ENCODE measurements around the gene FAM124B. TPM values are rescaled to one million over a fixed set of nuclear protein-coding genes. Genes with fewer than 3 reads are reported as not detected.

The FAM124B gene
- total RNA-seq, 1 donor from 2014 or later: not detected

- no peaks in the 10 kb centered on the region for H4K20me1 ChIP-seq (ENCODE audit: low read depth)
- no peaks in the 10 kb centered on the region for H3K79me2 ChIP-seq (ENCODE audit: low read depth)
- no peaks in the 10 kb centered on the region for H3K27me3 Mint-ChIP-seq (ENCODE audit: insufficient read depth, low read depth)
- H3K27me3 ChIP-seq: no peaks in the 10 kb centered on the region
- H3K36me3 Mint-ChIP-seq: no peaks in the 10 kb centered on the region
- H3K9me3 Mint-ChIP-seq: no peaks in the 10 kb centered on the region
- H3K4me2 ChIP-seq: no peak overlapping the region
- no peak overlapping the region for H3K27ac Mint-ChIP-seq
- no peaks in the 10 kb centered on the region for H3K36me3 ChIP-seq
- H3K4me3 Mint-ChIP-seq: no peak overlapping the region
- H3F3A ChIP-seq (ENCODE audit: low read depth): no peaks in the 10 kb centered on the region
- no peaks in the 10 kb centered on the region for H3K4me1 Mint-ChIP-seq
- H3K27ac ChIP-seq: no peak overlapping the region
- TF ChIP-seq, protein P1, sequence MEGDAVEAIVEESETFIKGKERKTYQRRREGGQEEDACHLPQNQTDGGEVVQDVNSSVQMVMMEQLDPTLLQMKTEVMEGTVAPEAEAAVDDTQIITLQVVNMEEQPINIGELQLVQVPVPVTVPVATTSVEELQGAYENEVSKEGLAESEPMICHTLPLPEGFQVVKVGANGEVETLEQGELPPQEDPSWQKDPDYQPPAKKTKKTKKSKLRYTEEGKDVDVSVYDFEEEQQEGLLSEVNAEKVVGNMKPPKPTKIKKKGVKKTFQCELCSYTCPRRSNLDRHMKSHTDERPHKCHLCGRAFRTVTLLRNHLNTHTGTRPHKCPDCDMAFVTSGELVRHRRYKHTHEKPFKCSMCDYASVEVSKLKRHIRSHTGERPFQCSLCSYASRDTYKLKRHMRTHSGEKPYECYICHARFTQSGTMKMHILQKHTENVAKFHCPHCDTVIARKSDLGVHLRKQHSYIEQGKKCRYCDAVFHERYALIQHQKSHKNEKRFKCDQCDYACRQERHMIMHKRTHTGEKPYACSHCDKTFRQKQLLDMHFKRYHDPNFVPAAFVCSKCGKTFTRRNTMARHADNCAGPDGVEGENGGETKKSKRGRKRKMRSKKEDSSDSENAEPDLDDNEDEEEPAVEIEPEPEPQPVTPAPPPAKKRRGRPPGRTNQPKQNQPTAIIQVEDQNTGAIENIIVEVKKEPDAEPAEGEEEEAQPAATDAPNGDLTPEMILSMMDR (IDR thresholded peaks at IDR 0.05): no peak
- TF ChIP-seq EZH2 (IDR thresholded peaks at IDR 0.05) (no peak), EZH2phosphoT487 (IDR thresholded peaks at IDR 0.05) (no peak)
- H3K4me1 ChIP-seq: no peaks in the 10 kb centered on the region
- H3K4me3 ChIP-seq: no peak overlapping the region
- no peak for DNase-seq (ENCODE audit: low spot score)
- H3K9me3 ChIP-seq (ENCODE audit: low read depth): no peaks in the 10 kb centered on the region
- H2AFZ ChIP-seq (replicated peaks): no peak overlapping the region
- H3K9ac ChIP-seq: no peak overlapping the region
Observed at GRCh38 chr2:224365331-224365730, 36.6 kb downstream of the FAM124B start.

GRCh38 chr2:224363281-224363680 lies 38.6 kb downstream of the FAM124B start:
- H3K27ac ChIP-seq: no peak overlapping the region
- TF ChIP-seq EZH2 (IDR thresholded peaks at IDR 0.05) (no peak), EZH2phosphoT487 (IDR thresholded peaks at IDR 0.05) (no peak)
- TF ChIP-seq, protein P1 (IDR thresholded peaks at IDR 0.05): no peak
- no peak for DNase-seq (ENCODE audit: low spot score)
- no peak overlapping the region for H3K4me2 ChIP-seq
- Mint-ChIP-seq H3K36me3 (no peaks in the 10 kb centered on the region), H3K9me3 (no peaks in the 10 kb centered on the region), H3K4me1 (no peaks in the 10 kb centered on the region), H3K27me3 (ENCODE audit: insufficient read depth, low read depth) (no peaks in the 10 kb centered on the region), H3K4me3 (no peak overlapping the region), H3K27ac (no peak overlapping the region)
- H3K4me3 ChIP-seq: no peak overlapping the region
- H3K79me2 ChIP-seq (ENCODE audit: low read depth): no peaks in the 10 kb centered on the region
- no peaks in the 10 kb centered on the region for H3F3A ChIP-seq (ENCODE audit: low read depth)
- H3K4me1 ChIP-seq: no peaks in the 10 kb centered on the region
- H2AFZ ChIP-seq (replicated peaks): no peak overlapping the region
- no peak overlapping the region for H3K9ac ChIP-seq
- H3K36me3 ChIP-seq: no peaks in the 10 kb centered on the region
- no peaks in the 10 kb centered on the region for H3K9me3 ChIP-seq (ENCODE audit: low read depth)
- no peaks in the 10 kb centered on the region for H3K27me3 ChIP-seq
- H4K20me1 ChIP-seq (ENCODE audit: low read depth): no peaks in the 10 kb centered on the region

- TF ChIP-seq EZH2 (IDR thresholded peaks at IDR 0.05) (no peak), EZH2phosphoT487 (IDR thresholded peaks at IDR 0.05) (no peak)
- TF ChIP-seq, protein P1 (IDR thresholded peaks at IDR 0.05): no peak
- no peaks in the 10 kb centered on the region for H3K4me1 Mint-ChIP-seq
- no peak overlapping the region for H2AFZ ChIP-seq (replicated peaks)
- no peaks in the 10 kb centered on the region for H3K4me1 ChIP-seq
- no peaks in the 10 kb centered on the region for H3K27me3 Mint-ChIP-seq (ENCODE audit: insufficient read depth, low read depth)
- no peaks in the 10 kb centered on the region for H3K36me3 ChIP-seq
- H3K9ac ChIP-seq: no peak overlapping the region
- no peak overlapping the region for H3K27ac Mint-ChIP-seq
- no peaks in the 10 kb centered on the region for H3K9me3 Mint-ChIP-seq
- no peaks in the 10 kb centered on the region for H3F3A ChIP-seq (ENCODE audit: low read depth)
- H3K36me3 Mint-ChIP-seq: no peaks in the 10 kb centered on the region
- no peaks in the 10 kb centered on the region for H4K20me1 ChIP-seq (ENCODE audit: low read depth)
- no peak overlapping the region for H3K4me3 ChIP-seq
- no peaks in the 10 kb centered on the region for H3K27me3 ChIP-seq
- H3K4me3 Mint-ChIP-seq: no peak overlapping the region
- DNase-seq (ENCODE audit: low spot score): no peak
- no peaks in the 10 kb centered on the region for H3K9me3 ChIP-seq (ENCODE audit: low read depth)
- no peak overlapping the region for H3K4me2 ChIP-seq
- no peak overlapping the region for H3K27ac ChIP-seq
- no peaks in the 10 kb centered on the region for H3K79me2 ChIP-seq (ENCODE audit: low read depth)
Observed at GRCh38 chr2:224362094-224362493, 39.8 kb downstream of the FAM124B start.
